ENCODE data around the gene GRIN2A.

The GRIN2A gene

GRCh38 chr16:10087151-10087550 is 95.1 kb downstream of the GRIN2A start:
- Histone ChIP-seq H3K36me3 (replicated peaks) (no peaks in the 10 kb centered on the region), H3K4me3 (ENCODE audit: low read depth, low read length) (no peak overlapping the region), H3K27me3 (replicated peaks) (no peaks in the 10 kb centered on the region), H3K27ac (no peak overlapping the region)
- DNase-seq = no peak
- in situ Hi-C loops (cut with HindIII; ENCODE audit: low pct_ligation_motif_present, low sequenced_read_pairs) = no loop called here
- TF ChIP-seq CTCF (IDR thresholded peaks at IDR 0.05; ENCODE audit: low read depth, low read length, missing control alignments) = no peak

- H3K4me3 ChIP-seq (ENCODE audit: low read depth, low read length) = no peak overlapping the region
- H3K36me3 ChIP-seq (replicated peaks) = no peaks in the 10 kb centered on the region
- no peak for DNase-seq
- no peak overlapping the region for H3K27ac ChIP-seq
- no peak for TF ChIP-seq CTCF (IDR thresholded peaks at IDR 0.05; ENCODE audit: low read depth, low read length, missing control alignments)
- in situ Hi-C loops (cut with HindIII; ENCODE audit: low pct_ligation_motif_present, low sequenced_read_pairs) = no loop called here
- H3K27me3 ChIP-seq (replicated peaks) = no peaks in the 10 kb centered on the region
These were observed 95.6 kb downstream of the GRIN2A start for GRCh38 chr16:10086620-10087019.

- no peaks in the 10 kb centered on the region for H3K36me3 ChIP-seq (replicated peaks)
- no peak overlapping the region for H3K27ac ChIP-seq
- no peak overlapping the region for H3K4me3 ChIP-seq (ENCODE audit: low read depth, low read length)
- H3K27me3 ChIP-seq (replicated peaks) = no peaks in the 10 kb centered on the region
- TF ChIP-seq CTCF (IDR thresholded peaks at IDR 0.05; ENCODE audit: low read depth, low read length, missing control alignments) = no peak
- in situ Hi-C loops (cut with HindIII; ENCODE audit: low pct_ligation_motif_present, low sequenced_read_pairs) = no loop called here
- no peak for DNase-seq
These were observed 97.0 kb downstream of the GRIN2A start for GRCh38 chr16:10085078-10085798.

GRCh38 chr16:10083301-10083700 is 98.9 kb downstream of the GRIN2A start:
- Histone ChIP-seq H3K27ac (no peak overlapping the region), H3K4me3 (ENCODE audit: low read depth, low read length) (no peak overlapping the region), H3K36me3 (replicated peaks) (no peaks in the 10 kb centered on the region), H3K27me3 (replicated peaks) (no peaks in the 10 kb centered on the region)
- TF ChIP-seq CTCF (IDR thresholded peaks at IDR 0.05; ENCODE audit: low read depth, low read length, missing control alignments) = no peak
- no peak for DNase-seq
- in situ Hi-C loops (cut with HindIII; ENCODE audit: low pct_ligation_motif_present, low sequenced_read_pairs) = no loop called here

- DNase-seq = no peak
- no peak overlapping the region for H3K4me3 ChIP-seq (ENCODE audit: low read depth, low read length)
- H3K27ac ChIP-seq = no peak overlapping the region
- in situ Hi-C loops (cut with HindIII; ENCODE audit: low pct_ligation_motif_present, low sequenced_read_pairs) = no loop called here
- no peaks in the 10 kb centered on the region for H3K27me3 ChIP-seq (replicated peaks)
- TF ChIP-seq CTCF (IDR thresholded peaks at IDR 0.05; ENCODE audit: low read depth, low read length, missing control alignments) = no peak
- H3K36me3 ChIP-seq (replicated peaks) = no peaks in the 10 kb centered on the region
These were observed 100.9 kb downstream of the GRIN2A start for GRCh38 chr16:10081201-10081940.
